ENCODE results near the gene TREM2.

DNA sequence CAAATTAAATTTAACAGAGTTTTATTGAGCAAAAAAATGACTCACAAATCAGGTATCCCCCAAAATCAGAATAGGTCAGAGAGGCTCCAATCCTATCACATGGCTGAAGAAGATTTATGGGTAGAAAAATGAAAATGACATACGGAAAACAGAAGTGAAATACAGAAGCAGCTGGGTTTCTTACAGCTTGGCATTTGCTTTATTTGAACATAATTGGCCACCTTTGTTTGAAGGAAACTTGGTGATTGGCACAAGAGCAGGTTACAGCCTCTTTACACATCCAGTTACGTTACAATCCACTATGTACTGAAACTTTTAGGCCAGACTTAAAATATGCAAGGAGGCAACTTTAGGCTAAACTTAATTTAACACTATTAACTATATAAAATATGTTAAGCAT is 11.7 kb upstream of the TREM2 start:
- TF ChIP-seq, protein P1, sequence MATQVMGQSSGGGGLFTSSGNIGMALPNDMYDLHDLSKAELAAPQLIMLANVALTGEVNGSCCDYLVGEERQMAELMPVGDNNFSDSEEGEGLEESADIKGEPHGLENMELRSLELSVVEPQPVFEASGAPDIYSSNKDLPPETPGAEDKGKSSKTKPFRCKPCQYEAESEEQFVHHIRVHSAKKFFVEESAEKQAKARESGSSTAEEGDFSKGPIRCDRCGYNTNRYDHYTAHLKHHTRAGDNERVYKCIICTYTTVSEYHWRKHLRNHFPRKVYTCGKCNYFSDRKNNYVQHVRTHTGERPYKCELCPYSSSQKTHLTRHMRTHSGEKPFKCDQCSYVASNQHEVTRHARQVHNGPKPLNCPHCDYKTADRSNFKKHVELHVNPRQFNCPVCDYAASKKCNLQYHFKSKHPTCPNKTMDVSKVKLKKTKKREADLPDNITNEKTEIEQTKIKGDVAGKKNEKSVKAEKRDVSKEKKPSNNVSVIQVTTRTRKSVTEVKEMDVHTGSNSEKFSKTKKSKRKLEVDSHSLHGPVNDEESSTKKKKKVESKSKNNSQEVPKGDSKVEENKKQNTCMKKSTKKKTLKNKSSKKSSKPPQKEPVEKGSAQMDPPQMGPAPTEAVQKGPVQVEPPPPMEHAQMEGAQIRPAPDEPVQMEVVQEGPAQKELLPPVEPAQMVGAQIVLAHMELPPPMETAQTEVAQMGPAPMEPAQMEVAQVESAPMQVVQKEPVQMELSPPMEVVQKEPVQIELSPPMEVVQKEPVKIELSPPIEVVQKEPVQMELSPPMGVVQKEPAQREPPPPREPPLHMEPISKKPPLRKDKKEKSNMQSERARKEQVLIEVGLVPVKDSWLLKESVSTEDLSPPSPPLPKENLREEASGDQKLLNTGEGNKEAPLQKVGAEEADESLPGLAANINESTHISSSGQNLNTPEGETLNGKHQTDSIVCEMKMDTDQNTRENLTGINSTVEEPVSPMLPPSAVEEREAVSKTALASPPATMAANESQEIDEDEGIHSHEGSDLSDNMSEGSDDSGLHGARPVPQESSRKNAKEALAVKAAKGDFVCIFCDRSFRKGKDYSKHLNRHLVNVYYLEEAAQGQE (IDR thresholded peaks at IDR 0.05; ENCODE audit: borderline replicate concordance in 1 of 2, low read depth in 1 of 2, low read length in 2 of 2), result no peak
- TF ChIP-seq GTF2F1 (IDR thresholded peaks at IDR 0.05; ENCODE audit: low read length) (no peak), CHD2 (IDR thresholded peaks at IDR 0.05; ENCODE audit: low read depth, low read length) (no peak), SP1 (IDR thresholded peaks at IDR 0.05) (no peak), SP1 (CRISPR knock-in tag; IDR thresholded peaks at IDR 0.05) (no peak), TCF7L2 (IDR thresholded peaks at IDR 0.05; ENCODE audit: low read depth, low read length) (no peak)
- TF ChIP-seq, protein P2, sequence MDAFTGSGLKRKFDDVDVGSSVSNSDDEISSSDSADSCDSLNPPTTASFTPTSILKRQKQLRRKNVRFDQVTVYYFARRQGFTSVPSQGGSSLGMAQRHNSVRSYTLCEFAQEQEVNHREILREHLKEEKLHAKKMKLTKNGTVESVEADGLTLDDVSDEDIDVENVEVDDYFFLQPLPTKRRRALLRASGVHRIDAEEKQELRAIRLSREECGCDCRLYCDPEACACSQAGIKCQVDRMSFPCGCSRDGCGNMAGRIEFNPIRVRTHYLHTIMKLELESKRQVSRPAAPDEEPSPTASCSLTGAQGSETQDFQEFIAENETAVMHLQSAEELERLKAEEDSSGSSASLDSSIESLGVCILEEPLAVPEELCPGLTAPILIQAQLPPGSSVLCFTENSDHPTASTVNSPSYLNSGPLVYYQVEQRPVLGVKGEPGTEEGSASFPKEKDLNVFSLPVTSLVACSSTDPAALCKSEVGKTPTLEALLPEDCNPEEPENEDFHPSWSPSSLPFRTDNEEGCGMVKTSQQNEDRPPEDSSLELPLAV (CRISPR knock-in tag; conservative IDR thresholded peaks at IDR 0.05; ENCODE audit: low read depth), result no peak
- TF ChIP-seq, protein P3, sequence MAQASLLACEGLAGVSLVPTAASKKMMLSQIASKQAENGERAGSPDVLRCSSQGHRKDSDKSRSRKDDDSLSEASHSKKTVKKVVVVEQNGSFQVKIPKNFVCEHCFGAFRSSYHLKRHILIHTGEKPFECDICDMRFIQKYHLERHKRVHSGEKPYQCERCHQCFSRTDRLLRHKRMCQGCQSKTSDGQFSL (CRISPR knock-in tag; IDR thresholded peaks at IDR 0.05), result no peak
- TF ChIP-seq, protein P4, sequence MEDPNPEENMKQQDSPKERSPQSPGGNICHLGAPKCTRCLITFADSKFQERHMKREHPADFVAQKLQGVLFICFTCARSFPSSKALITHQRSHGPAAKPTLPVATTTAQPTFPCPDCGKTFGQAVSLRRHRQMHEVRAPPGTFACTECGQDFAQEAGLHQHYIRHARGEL (CRISPR knock-in tag; IDR thresholded peaks at IDR 0.05), result no peak
